DND-41 (cell line): ENCODE data around the gene TRAPPC6A.

ENCODE experiments used
- ATAC-seq: fragments of 200-7000 bp; cut with Tn5 transposase; 3 replicates; pipeline ENCODE4 v1.9.1; 2021; ENCODE audit warnings: low read depth; ENCODE audit not compliant: insufficient read depth
- DNase-seq: peaks from one replicate; pipeline ENCODE4 v3.0.0-alpha.2; 2020
- H2AFZ ChIP-seq: 2 replicates; pipeline ENCODE4 v1.6.0; 2012; ENCODE audit warnings: low read depth, low read length
- H3K27ac ChIP-seq: 2 replicates; pipeline ENCODE4 v1.5.1; 2012; ENCODE audit warnings: low read length, inconsistent platforms
- H3K27me3 ChIP-seq: fragments of 200-600 bp; sonication (generic); 2 replicates; pipeline ENCODE4 v1.6.0; 2012; ENCODE audit warnings: low read length, mild to moderate bottlenecking, inconsistent platforms; ENCODE audit not compliant: insufficient read depth, poor library complexity
- H3K36me3 ChIP-seq: 2 replicates; pipeline ENCODE4 v1.5.1; 2012; ENCODE audit warnings: low read length, inconsistent platforms; ENCODE audit not compliant: insufficient read depth
- H3K4me1 ChIP-seq: 2 replicates; pipeline ENCODE4 v1.5.1; 2012; ENCODE audit warnings: mild to moderate bottlenecking, low read length; ENCODE audit not compliant: insufficient read depth
- H3K4me2 ChIP-seq: 2 replicates; pipeline ENCODE4 v1.6.0; 2012; ENCODE audit warnings: mild to moderate bottlenecking, moderate library complexity, low read length, inconsistent platforms; ENCODE audit not compliant: insufficient read depth
- H3K4me3 ChIP-seq, 2 experiments: fragments of 200-600 bp in 1 of 2; shearing (Covaris generic) in 1 of 2; 2 replicates each; pipeline ENCODE4 v1.5.1; 2012 to 2016; ENCODE audit warnings: inconsistent platforms in 2 of 2, low read length in 2 of 2, mild to moderate bottlenecking in 2 of 2, low read depth in 1 of 2, moderate library complexity in 1 of 2
- H3K79me2 ChIP-seq: 2 replicates; pipeline ENCODE4 v1.6.0; 2012; ENCODE audit warnings: low read length, inconsistent platforms; ENCODE audit not compliant: insufficient read depth
- H3K9ac ChIP-seq: 2 replicates; pipeline ENCODE4 v1.6.0; 2012; ENCODE audit warnings: low read depth, mild to moderate bottlenecking, inconsistent platforms, low read length, moderate library complexity
- H3K9me3 ChIP-seq: 2 replicates; pipeline ENCODE4 v1.5.1; 2012; ENCODE audit warnings: low read length, moderate library complexity, mild to moderate bottlenecking, inconsistent platforms; ENCODE audit not compliant: insufficient read depth, severe bottlenecking
- H4K20me1 ChIP-seq: 2 replicates; pipeline ENCODE4 v1.6.0; 2012; ENCODE audit warnings: low read length; ENCODE audit not compliant: insufficient read depth
- EZH2 ChIP-seq: IDR thresholded peaks from 3 replicates; pipeline ENCODE4 v1.6.1; 2012; ENCODE audit warnings: borderline replicate concordance, low read depth, mild to moderate bottlenecking, moderate library complexity, low read length, inconsistent platforms; ENCODE audit not compliant: severe bottlenecking
- TF ChIP-seq, protein P1 (sequence below): IDR thresholded peaks from 2 replicates; pipeline ENCODE4 v1.5.1; 2012; ENCODE audit warnings: borderline replicate concordance, low read length, moderate library complexity, mild to moderate bottlenecking; ENCODE audit not compliant: poor library complexity, severe bottlenecking; ENCODE audit errors: extremely low read depth

Gene TRAPPC6A

DNA sequence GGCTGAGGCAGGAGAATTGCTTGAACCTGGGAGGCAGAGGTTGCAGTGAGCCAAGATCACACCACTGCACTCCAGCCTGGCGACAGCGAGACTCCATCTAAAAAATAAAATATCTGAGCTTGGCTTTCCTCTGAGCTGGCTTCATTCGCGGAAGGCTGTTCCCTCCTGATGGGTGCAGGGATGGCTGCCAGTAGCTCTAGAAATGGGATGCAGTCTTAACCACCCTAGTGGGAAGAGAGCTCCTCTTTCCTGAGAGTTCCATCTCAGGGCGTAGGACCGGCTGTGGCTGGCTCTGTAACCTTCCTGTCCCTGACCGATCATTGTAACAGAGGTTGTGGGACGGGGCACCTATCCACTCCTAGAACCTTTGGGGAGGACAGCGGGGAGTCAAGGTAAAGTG is 52.7 kb downstream of the TRAPPC6A start:
- Histone ChIP-seq H3K79me2 (peaks cover 90% of the 10 kb centered on the region), H3K27me3 (no peaks in the 10 kb centered on the region), H4K20me1 (peaks cover 85% of the 10 kb centered on the region), H3K4me3 (no peak overlapping the region), H3K4me1 (no peaks in the 10 kb centered on the region), H3K27ac (no peak overlapping the region), H2AFZ (no peak overlapping the region), H3K36me3 (peaks cover 6% of the 10 kb centered on the region), H3K9ac (no peak overlapping the region), H3K4me2 (no peak overlapping the region), H3K9me3 (no peaks in the 10 kb centered on the region)
- DNase-seq (no peak), ATAC-seq (no peak)
- TF ChIP-seq EZH2: no peak
- TF ChIP-seq, protein P1, sequence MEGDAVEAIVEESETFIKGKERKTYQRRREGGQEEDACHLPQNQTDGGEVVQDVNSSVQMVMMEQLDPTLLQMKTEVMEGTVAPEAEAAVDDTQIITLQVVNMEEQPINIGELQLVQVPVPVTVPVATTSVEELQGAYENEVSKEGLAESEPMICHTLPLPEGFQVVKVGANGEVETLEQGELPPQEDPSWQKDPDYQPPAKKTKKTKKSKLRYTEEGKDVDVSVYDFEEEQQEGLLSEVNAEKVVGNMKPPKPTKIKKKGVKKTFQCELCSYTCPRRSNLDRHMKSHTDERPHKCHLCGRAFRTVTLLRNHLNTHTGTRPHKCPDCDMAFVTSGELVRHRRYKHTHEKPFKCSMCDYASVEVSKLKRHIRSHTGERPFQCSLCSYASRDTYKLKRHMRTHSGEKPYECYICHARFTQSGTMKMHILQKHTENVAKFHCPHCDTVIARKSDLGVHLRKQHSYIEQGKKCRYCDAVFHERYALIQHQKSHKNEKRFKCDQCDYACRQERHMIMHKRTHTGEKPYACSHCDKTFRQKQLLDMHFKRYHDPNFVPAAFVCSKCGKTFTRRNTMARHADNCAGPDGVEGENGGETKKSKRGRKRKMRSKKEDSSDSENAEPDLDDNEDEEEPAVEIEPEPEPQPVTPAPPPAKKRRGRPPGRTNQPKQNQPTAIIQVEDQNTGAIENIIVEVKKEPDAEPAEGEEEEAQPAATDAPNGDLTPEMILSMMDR: no peak

DNA sequence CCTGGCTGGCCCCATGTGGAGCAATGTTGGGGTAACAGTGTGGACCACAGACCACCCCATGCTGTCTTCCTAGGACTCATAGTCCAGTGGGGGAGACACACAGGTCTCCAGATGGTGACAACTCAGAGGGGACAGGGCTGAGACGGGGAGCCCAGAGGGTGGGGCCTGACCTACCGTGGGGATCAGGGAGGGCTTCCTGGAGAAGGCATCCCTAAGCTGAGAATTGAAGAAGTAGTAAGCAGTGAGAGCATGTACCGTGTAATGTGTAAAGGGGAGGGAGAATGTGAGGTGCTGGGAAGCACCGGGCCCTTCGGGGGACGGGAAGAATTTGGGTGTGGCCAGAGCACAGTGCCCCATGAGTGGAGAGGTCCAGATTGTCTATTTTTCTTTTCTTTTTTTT is 54.0 kb downstream of the TRAPPC6A start:
- Histone ChIP-seq H3K9ac (no peak overlapping the region), H3K36me3 (peaks cover 6% of the 10 kb centered on the region), H3K79me2 (peaks cover 90% of the 10 kb centered on the region)

DNA sequence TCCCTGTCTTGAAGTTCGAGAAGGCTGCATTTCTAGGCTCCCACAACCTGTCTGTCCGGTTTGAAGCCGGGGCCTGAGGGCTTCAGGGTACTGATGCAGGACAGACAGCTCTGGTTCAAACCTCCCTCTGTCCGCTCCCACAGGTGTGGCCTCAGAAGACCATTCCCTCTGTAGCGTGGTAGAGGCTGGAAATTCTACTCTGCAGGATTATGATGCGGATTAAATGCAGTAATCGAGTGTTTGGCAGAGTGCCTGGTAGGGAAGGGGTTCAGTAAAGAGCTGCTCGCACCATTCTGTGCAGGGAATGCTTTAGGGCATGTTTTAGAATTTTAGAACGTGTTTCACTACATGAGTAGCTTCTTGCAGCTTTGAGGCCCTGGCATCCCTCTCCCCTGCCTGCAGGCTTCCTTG is 54.6 kb downstream of the TRAPPC6A start:
- Histone ChIP-seq H2AFZ (no peak overlapping the region), H3K27me3 (no peaks in the 10 kb centered on the region), H4K20me1 (peaks cover 81% of the 10 kb centered on the region), H3K4me2 (no peak overlapping the region), H3K9ac (no peak overlapping the region), H3K9me3 (no peaks in the 10 kb centered on the region), H3K4me3 (no peak overlapping the region), H3K27ac (no peak overlapping the region), H3K79me2 (peaks cover 90% of the 10 kb centered on the region), H3K4me1 (no peaks in the 10 kb centered on the region), H3K36me3 (peaks cover 3% of the 10 kb centered on the region)
- TF ChIP-seq, protein P1: no peak
- no peak for TF ChIP-seq EZH2
- no peak for DNase-seq
- no peak for ATAC-seq

More for the DNA sequence above, 54.0 kb downstream of the TRAPPC6A start:
- Histone ChIP-seq H3K9me3 (no peaks in the 10 kb centered on the region), H2AFZ (no peak overlapping the region), H3K4me2 (no peak overlapping the region), H3K4me3 (no peak overlapping the region), H3K27me3 (no peaks in the 10 kb centered on the region), H3K4me1 (no peaks in the 10 kb centered on the region), H3K27ac (no peak overlapping the region), H4K20me1 (peaks cover 83% of the 10 kb centered on the region)
- no peak for ATAC-seq
- no peak for DNase-seq
- TF ChIP-seq EZH2: no peak
- TF ChIP-seq, protein P1: no peak

DNA sequence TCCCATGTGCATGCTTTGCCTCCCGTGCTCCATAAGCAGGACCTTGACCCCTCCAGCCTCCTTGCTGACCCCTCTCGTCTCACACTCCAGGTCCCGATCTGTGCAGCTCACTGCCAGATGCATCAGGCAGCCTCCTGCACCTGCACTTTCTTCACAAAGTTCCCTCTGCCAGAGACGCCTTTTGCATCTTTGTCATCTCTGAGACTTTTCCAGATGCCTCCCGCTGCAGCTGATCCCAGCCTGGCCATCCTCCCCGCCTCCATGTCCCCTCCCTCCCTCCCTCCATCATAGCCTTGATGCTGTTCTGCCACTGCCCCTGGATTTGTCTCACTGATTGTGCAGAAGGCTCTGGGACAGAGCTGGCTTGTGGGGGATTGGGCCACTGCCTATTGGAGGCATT is 55.2 kb downstream of the TRAPPC6A start:
- Histone ChIP-seq H2AFZ (no peak overlapping the region), H3K9ac (no peak overlapping the region), H4K20me1 (peaks cover 83% of the 10 kb centered on the region), H3K4me2 (no peak overlapping the region), H3K27me3 (no peaks in the 10 kb centered on the region), H3K79me2 (peaks cover 92% of the 10 kb centered on the region), H3K36me3 (peaks cover 3% of the 10 kb centered on the region; the same call in 1 of the 2 replicates), H3K4me3 (no peak overlapping the region), H3K4me1 (peaks cover 3% of the 10 kb centered on the region), H3K27ac (no peak overlapping the region), H3K9me3 (no peaks in the 10 kb centered on the region)
- ATAC-seq (no peak), DNase-seq (no peak)
- TF ChIP-seq, protein P1: no peak
- no peak for TF ChIP-seq EZH2
